Measurements from ENCODE around the gene RIN2.

DNA sequence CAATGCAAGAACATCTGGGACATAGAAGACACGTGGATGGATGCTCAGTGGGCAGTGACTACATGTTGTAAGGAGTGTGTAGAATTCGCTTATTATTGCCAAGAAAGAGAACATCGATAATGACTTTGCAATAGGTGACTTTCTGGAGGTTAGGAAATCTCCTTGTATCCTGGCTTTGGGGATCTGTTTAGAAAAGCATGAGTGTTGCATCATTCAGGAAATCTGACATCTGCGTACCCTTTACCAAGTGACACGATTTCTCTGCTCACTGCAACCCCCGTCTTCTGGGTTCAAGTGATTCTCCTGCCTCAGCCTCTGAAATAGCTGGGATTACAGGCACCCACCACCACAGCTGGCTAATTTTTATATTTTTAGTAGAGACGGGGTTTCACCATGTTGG lies 23.2 kb downstream of the RIN2 start:
- TF ChIP-seq, protein P1, sequence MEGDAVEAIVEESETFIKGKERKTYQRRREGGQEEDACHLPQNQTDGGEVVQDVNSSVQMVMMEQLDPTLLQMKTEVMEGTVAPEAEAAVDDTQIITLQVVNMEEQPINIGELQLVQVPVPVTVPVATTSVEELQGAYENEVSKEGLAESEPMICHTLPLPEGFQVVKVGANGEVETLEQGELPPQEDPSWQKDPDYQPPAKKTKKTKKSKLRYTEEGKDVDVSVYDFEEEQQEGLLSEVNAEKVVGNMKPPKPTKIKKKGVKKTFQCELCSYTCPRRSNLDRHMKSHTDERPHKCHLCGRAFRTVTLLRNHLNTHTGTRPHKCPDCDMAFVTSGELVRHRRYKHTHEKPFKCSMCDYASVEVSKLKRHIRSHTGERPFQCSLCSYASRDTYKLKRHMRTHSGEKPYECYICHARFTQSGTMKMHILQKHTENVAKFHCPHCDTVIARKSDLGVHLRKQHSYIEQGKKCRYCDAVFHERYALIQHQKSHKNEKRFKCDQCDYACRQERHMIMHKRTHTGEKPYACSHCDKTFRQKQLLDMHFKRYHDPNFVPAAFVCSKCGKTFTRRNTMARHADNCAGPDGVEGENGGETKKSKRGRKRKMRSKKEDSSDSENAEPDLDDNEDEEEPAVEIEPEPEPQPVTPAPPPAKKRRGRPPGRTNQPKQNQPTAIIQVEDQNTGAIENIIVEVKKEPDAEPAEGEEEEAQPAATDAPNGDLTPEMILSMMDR (IDR thresholded peaks at IDR 0.05; ENCODE audit: low read length) = no peak
- TF ChIP-seq EZH2 (IDR thresholded peaks at IDR 0.05; ENCODE audit: borderline replicate concordance, low read length) = no peak

Data from OCI-LY1 (cell line).